Measurements from ENCODE around the gene CDX1.

- TF ChIP-seq GATA3 (IDR thresholded peaks at IDR 0.05; ENCODE audit: low read depth, low read length) (no peak), GATA2 (IDR thresholded peaks at IDR 0.05; ENCODE audit: low read depth, low read length) (no peak)
Observed at GRCh38 chr5:150154618-150155128, 11.9 kb upstream of the CDX1 start.

All from SH-SY5Y (cell line).